ENCODE measurements around the gene TMED6. TPM values are rescaled to one million over a fixed set of nuclear protein-coding genes. Genes with fewer than 3 reads are reported as not detected.

TMED6 gene
- total and polyA plus RNA-seq, 2 experiments from 2014 or later = 0.29 TPM; not detected in 1

DNA sequence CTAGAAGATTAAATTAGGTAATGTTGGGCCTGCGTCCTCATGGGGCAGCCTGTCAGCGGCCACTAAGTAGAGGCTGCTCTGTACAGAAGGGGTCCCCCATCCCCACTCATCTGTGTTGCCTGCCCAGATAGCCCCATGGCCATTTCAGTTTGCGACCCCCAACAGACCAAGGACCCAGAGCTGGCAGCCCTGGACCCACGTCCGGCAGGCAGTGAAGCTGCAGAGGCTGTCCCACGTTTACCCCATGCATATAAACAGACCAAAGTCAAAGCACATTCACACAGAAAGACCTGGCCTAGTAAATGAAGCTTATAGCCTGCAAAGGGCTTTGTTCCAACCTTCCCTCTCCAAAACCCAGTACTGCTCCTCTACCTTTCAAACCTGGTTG is 25.8 kb downstream of the TMED6 start (continued):
- TF ChIP-seq, protein P1, sequence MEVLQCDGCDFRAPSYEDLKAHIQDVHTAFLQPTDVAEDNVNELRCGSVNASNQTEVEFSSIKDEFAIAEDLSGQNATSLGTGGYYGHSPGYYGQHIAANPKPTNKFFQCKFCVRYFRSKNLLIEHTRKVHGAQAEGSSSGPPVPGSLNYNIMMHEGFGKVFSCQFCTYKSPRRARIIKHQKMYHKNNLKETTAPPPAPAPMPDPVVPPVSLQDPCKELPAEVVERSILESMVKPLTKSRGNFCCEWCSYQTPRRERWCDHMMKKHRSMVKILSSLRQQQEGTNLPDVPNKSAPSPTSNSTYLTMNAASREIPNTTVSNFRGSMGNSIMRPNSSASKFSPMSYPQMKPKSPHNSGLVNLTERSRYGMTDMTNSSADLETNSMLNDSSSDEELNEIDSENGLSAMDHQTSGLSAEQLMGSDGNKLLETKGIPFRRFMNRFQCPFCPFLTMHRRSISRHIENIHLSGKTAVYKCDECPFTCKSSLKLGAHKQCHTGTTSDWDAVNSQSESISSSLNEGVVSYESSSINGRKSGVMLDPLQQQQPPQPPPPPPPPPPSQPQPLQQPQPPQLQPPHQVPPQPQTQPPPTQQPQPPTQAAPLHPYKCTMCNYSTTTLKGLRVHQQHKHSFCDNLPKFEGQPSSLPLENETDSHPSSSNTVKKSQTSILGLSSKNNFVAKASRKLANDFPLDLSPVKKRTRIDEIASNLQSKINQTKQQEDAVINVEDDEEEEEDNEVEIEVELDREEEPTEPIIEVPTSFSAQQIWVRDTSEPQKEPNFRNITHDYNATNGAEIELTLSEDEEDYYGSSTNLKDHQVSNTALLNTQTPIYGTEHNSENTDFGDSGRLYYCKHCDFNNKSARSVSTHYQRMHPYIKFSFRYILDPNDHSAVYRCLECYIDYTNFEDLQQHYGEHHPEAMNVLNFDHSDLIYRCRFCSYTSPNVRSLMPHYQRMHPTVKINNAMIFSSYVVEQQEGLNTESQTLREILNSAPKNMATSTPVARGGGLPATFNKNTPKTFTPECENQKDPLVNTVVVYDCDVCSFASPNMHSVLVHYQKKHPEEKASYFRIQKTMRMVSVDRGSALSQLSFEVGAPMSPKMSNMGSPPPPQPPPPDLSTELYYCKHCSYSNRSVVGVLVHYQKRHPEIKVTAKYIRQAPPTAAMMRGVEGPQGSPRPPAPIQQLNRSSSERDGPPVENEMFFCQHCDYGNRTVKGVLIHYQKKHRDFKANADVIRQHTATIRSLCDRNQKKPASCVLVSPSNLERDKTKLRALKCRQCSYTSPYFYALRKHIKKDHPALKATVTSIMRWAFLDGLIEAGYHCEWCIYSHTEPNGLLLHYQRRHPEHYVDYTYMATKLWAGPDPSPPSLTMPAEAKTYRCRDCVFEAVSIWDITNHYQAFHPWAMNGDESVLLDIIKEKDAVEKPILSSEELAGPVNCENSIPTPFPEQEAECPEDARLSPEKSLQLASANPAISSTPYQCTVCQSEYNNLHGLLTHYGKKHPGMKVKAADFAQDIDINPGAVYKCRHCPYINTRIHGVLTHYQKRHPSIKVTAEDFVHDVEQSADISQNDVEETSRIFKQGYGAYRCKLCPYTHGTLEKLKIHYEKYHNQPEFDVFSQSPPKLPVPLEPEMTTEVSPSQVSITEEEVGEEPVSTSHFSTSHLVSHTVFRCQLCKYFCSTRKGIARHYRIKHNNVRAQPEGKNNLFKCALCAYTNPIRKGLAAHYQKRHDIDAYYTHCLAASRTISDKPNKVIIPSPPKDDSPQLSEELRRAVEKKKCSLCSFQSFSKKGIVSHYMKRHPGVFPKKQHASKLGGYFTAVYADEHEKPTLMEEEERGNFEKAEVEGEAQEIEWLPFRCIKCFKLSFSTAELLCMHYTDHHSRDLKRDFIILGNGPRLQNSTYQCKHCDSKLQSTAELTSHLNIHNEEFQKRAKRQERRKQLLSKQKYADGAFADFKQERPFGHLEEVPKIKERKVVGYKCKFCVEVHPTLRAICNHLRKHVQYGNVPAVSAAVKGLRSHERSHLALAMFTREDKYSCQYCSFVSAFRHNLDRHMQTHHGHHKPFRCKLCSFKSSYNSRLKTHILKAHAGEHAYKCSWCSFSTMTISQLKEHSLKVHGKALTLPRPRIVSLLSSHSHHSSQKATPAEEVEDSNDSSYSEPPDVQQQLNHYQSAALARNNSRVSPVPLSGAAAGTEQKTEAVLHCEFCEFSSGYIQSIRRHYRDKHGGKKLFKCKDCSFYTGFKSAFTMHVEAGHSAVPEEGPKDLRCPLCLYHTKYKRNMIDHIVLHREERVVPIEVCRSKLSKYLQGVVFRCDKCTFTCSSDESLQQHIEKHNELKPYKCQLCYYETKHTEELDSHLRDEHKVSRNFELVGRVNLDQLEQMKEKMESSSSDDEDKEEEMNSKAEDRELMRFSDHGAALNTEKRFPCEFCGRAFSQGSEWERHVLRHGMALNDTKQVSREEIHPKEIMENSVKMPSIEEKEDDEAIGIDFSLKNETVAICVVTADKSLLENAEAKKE (CRISPR knock-in tag; IDR thresholded peaks at IDR 0.05) = no peak
- no peak for TF ChIP-seq EZH2 (IDR thresholded peaks at IDR 0.05; ENCODE audit: low read depth, unreplicated experiment)
- no peak for TF ChIP-seq ZNF114 (CRISPR knock-in tag; IDR thresholded peaks at IDR 0.05)
- no peak for TF ChIP-seq ZNF331 (CRISPR knock-in tag; IDR thresholded peaks at IDR 0.05; ENCODE audit: low read depth)
- no peak for TF ChIP-seq JUNB (IDR thresholded peaks at IDR 0.05; ENCODE audit: unreplicated experiment)

- 0 out of 2 replicates have a peak overlapping the region, but pooled peaks have one; percentile 59 for H3K27ac ChIP-seq (ENCODE audit: low read depth)
- no peak overlapping the region for H3K4me3 Mint-ChIP-seq
Observed at GRCh38 chr16:69324585-69325253, 26.9 kb downstream of the TMED6 start.

More at GRCh38 chr16:69324585-69325253, 26.9 kb downstream of the TMED6 start:
- H3K4me3 ChIP-seq = no peak overlapping the region
- Mint-ChIP-seq H3K4me1 (peaks cover 18% of the 10 kb centered on the region), H3K27ac (no peak overlapping the region), H3K36me3 (ENCODE audit: low read depth) (peaks cover 91% of the 10 kb centered on the region), H3K9me3 (0 out of 3 replicates have a peak, but pooled peaks cover 4% of the 10 kb centered on the region), H3K27me3 (ENCODE audit: insufficient read depth, low read depth, poor library complexity) (peaks cover 26% of the 10 kb centered on the region)
- no peak overlapping the region for H2AFZ ChIP-seq
- no peak overlapping the region for H3K4me2 ChIP-seq
- ATAC-seq (no peak), DNase-seq (ENCODE audit: low spot score) (no peak)
- peaks cover 21% of the 10 kb centered on the region for H3K4me1 ChIP-seq (ENCODE audit: insufficient read depth)
- peaks cover 54% of the 10 kb centered on the region for H3K79me2 ChIP-seq (replicated peaks; ENCODE audit: insufficient read depth)
- peaks cover 53% of the 10 kb centered on the region for H4K20me1 ChIP-seq (replicated peaks; ENCODE audit: insufficient read depth)
- H3F3A ChIP-seq (replicated peaks; ENCODE audit: low read depth) = peaks cover 28% of the 10 kb centered on the region; the same call in 1 of the 2 replicates
- no peaks in the 10 kb centered on the region for H3K27me3 ChIP-seq (ENCODE audit: insufficient read depth)
- no peaks in the 10 kb centered on the region for H3K9me2 ChIP-seq (ENCODE audit: insufficient read depth)
- peaks cover 15% of the 10 kb centered on the region for H3K36me3 ChIP-seq (ENCODE audit: insufficient read depth)
- 0 out of 2 replicates have a peak, but pooled peaks have one; percentile 31 for TF ChIP-seq POLR2AphosphoS5 (IDR thresholded peaks at IDR 0.05; ENCODE audit: low read depth)
- TF ChIP-seq, protein P2, sequence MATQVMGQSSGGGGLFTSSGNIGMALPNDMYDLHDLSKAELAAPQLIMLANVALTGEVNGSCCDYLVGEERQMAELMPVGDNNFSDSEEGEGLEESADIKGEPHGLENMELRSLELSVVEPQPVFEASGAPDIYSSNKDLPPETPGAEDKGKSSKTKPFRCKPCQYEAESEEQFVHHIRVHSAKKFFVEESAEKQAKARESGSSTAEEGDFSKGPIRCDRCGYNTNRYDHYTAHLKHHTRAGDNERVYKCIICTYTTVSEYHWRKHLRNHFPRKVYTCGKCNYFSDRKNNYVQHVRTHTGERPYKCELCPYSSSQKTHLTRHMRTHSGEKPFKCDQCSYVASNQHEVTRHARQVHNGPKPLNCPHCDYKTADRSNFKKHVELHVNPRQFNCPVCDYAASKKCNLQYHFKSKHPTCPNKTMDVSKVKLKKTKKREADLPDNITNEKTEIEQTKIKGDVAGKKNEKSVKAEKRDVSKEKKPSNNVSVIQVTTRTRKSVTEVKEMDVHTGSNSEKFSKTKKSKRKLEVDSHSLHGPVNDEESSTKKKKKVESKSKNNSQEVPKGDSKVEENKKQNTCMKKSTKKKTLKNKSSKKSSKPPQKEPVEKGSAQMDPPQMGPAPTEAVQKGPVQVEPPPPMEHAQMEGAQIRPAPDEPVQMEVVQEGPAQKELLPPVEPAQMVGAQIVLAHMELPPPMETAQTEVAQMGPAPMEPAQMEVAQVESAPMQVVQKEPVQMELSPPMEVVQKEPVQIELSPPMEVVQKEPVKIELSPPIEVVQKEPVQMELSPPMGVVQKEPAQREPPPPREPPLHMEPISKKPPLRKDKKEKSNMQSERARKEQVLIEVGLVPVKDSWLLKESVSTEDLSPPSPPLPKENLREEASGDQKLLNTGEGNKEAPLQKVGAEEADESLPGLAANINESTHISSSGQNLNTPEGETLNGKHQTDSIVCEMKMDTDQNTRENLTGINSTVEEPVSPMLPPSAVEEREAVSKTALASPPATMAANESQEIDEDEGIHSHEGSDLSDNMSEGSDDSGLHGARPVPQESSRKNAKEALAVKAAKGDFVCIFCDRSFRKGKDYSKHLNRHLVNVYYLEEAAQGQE (IDR thresholded peaks at IDR 0.05; ENCODE audit: unreplicated experiment) = no peak

Measured in GM23338 (cell line).